CMK (cell line): ENCODE data around the gene SLC1A2.
A peak's percentile ranks its signal among the peaks of the same experiment; 100 is the strongest.

Experiments
- DNase-seq: peaks from one replicate; pipeline ENCODE4 v3.0.0-alpha.2; 2010; ENCODE audit warnings: low read depth

Gene SLC1A2

GRCh38 chr11:35324981-35325380 lies 94.4 kb downstream of the SLC1A2 start:
- DNase-seq: no peak

DNA sequence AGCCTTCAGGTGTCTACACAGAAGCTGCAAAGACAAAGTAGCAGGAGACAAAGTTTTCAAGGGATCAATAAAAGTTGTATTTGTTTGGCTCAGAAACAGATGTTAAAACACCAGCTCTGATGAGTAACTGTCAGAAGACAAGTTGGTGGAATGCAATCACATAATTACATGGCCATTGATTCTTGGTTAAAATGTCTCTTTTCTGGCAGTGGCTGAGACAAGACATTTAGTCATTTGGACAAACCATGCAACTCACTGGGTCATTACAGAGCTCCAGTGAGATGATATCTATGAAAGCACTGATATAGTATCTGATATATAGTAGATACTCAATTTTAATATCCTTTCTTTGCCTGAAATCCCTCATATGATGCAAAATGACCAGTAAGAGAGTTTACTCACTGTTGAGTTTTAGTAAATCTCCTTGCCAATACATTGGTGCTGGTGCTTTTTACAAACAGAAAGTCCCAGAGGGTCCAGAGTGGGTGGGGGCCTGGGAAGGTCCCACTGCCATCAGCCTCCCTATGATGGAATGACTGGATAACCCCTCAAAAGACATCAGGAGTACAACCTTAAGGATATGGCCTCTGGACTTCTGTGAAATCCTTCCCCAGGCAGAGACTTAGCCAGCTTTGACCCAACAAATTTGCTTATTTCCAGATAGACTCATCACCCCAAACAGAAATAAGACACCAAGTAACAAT lies 95.0 kb downstream of the SLC1A2 start:
- no peak for DNase-seq

- no peak for DNase-seq
These were observed 96.1 kb downstream of the SLC1A2 start for GRCh38 chr11:35323076-35323868.

- DNase-seq: no peak
These were observed 96.9 kb downstream of the SLC1A2 start for GRCh38 chr11:35322318-35322979.

DNA sequence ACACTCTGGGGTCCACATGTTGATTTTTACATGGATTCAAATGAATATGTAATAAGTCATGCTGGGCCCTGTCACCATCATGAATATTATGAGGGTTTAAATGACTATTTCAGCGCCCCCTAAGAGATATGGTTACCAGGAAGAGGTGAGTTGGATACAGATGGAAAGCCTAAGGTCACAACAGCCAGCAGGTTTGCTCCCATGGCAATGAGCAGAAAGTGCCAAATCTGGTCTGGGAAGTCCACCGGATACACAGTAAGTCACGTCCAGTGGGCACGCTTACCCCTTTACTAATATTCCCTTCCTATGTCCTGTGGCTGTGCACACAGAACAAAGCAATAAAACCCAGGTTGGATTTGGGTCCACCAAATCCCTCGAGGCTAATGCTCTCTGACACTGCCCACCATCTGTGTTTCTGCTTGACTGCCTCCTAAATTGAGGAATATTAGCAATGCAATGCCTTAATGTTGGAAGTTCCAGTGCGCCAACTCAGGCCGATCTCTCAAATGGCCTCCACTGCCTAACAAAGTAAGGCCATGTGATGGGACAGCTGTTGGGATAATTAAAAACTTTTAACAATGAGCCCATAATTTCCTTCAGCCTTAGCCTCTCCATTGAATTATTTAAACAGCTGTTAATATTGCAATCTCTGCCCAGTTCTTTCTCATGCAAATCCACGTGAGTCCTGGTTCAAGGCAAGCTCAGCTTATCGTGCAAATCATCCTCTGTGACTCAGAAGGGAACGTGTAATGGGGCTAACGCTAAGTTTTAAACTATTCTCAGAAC lies 97.6 kb downstream of the SLC1A2 start:
- no peak for DNase-seq

DNA sequence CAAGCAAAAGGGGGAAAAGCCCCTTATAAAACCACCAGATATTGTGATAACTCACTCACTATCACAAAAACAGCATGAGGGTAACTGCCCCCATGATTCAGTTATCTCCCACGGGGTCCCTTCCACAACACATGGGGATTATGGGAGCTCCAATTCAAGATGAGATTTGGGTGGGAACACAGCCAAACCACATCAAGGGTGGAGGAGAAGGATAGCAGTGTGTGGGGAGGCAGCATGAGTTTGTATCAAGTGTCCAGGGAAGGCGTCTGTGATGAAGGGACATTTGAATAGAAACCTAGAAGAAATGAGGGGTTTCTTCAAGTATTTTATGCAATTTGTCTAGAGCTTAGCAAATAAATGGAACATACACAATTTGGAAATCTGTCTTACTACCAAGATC lies 98.2 kb downstream of the SLC1A2 start:
- peak; percentile 24 for DNase-seq

DNA sequence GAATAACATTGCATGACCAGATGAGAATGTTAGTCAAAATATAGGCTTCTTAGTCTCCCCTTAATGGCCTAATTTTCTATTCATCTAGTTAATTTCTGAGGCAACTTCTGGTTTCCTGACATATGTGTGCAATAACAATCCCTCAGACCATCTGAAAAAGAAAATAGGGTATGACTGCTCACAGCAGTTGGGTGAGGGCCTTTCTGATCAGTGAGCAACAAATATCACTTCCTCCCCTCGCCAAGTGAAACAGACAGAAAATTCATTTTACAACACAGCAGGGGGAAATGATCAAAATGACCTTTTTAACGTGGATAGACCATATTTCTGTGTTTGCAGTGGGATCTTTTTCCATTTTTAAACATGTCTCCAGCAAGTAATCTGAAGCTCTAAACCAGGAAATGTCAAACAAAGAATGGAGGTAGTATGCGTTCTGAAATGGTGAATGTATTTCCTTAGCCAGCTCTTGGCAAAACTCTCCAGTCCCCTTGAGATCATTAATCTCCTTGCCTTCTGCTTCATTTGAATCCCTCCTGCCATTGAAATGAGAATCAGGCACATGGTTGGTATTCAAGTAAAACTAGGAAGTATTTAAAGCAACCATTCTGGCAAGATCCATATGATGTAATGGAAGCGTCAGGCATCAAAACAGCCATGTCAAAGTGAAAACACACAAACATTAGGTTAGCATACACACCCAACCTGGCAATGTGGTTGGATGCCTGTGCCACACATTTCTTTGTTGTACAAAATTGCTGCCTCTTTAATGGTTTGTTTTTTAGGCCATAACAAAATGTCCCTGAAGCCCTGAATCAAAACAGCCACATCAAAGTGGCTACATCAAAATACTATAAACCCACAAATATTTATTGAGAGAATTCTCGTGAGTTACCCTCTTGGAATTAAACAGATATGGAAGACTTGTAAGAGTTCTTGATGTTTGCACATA lies 100.1 kb downstream of the SLC1A2 start:
- no peak for DNase-seq

GRCh38 chr11:35318309-35318708 lies 101.0 kb downstream of the SLC1A2 start:
- DNase-seq: no peak

GRCh38 chr11:35317253-35317652 lies 102.1 kb downstream of the SLC1A2 start:
- DNase-seq: no peak

GRCh38 chr11:35316161-35316560 lies 103.2 kb downstream of the SLC1A2 start:
- DNase-seq: no peak

DNA sequence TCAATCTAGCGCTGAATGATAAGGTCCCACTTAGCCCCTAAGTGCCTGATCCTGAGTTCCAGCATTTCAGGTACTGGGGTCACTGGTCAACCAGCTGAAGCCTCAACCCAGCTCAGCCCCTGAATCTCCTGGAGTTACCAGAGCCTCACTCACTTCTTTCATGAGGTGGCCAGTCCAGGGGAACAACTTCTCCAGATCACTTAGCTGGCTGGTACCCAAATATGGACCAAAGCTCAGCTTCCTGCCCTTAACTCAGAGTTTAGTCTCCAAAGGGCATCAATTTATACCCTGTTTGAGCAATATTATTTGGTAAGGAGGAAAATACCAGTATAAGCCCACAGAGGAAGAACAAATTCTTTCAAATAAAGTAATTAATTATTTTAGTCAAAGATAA lies 105.6 kb downstream of the SLC1A2 start:
- no peak for DNase-seq

- DNase-seq: no peak
These were observed 106.1 kb downstream of the SLC1A2 start for GRCh38 chr11:35313066-35313759.

- DNase-seq: no peak
These were observed 108.0 kb downstream of the SLC1A2 start for GRCh38 chr11:35311331-35311730.

DNA sequence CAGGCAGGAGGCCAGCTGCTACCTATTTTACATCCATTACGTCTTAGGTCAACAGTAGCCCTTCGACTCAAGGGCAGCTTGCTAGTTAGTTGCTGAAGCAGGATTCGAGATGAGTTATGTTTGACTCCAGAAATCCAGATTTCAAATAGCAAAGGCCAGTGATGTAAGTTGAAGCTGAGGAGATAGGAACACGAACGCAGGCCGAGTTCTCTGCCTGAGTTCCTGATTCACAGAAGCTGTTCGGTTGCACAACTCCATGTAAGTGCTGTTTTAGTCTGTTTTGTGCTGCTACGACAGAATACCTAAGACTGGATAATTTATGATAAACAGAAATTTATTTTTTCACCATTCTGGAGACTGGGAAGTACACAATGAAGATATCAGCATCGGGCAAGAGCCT lies 111.2 kb downstream of the SLC1A2 start:
- DNase-seq: no peak

DNA sequence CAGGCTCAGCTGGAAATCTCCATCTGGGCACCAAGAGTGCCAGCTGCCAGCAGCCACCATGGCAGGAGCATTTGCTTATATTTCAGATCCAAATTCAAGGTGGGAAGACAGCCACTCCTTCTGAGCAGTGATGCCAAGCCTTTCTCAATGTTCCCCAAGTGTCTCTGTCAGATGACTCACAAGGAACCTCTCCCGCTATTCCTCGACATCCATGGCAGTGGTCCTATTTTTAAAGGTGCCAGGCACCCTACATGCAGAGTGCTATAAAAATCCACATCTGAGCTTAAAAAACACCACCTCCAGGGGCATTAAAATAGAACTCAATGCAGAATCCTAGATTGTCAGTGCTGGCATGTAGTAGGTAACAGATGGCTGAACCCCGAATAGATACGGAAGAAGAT lies 112.1 kb downstream of the SLC1A2 start:
- DNase-seq: no peak

GRCh38 chr11:35305670-35306382 lies 113.5 kb downstream of the SLC1A2 start:
- peak; percentile 29 for DNase-seq

- DNase-seq: no peak
These were observed 114.4 kb downstream of the SLC1A2 start for GRCh38 chr11:35304900-35305460.

DNA sequence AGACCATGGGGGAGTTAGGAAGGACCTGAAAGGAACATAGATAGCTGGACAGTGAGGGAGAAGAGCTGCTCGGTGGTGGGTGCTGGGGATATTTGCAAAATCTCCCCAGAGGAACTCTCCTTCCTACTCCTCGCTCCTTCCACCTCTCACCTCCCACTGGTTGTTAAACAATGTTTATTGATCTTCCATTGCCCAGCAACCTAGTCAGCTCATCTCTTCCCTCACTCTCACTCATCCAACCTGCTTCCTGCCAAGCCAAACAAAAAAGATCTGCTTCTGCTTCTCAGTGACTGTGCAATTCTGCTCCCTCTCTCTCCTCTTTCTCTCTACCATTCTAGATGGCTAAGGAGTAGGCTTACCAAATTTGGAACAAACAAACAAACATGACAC lies 115.0 kb downstream of the SLC1A2 start:
- no peak for DNase-seq

GRCh38 chr11:35303596-35304385 lies 115.6 kb downstream of the SLC1A2 start:
- DNase-seq: no peak
